Neural crest cell (in vitro differentiated cells): ENCODE results near the gene GJA1. TPM values are rescaled to one million over a fixed set of nuclear protein-coding genes. Genes with fewer than 3 reads are reported as not detected.
"Not testable (repeated sequence)": the region's sequence is repeated elsewhere in the genome, so short reads cannot be mapped to it uniquely, and the experiment has no call there.

Experiments used
- DNase-seq: peaks from one replicate; pipeline ENCODE4 v3.0.0; 2021; ENCODE audit warnings: low read depth, mixed read lengths, low spot score
- H3K27ac Mint-ChIP-seq: one replicate; pipeline ENCODE4 v1.8.0; 2021; ENCODE audit warnings: mild to moderate bottlenecking, mixed read lengths; ENCODE audit not compliant: unreplicated experiment
- H3K27me3 Mint-ChIP-seq: 2 replicates; pipeline ENCODE4 v1.8.0; 2021; ENCODE audit warnings: low read depth, mild to moderate bottlenecking, mixed read lengths
- H3K36me3 Mint-ChIP-seq: 2 replicates; pipeline ENCODE4 v1.8.0; 2021; ENCODE audit warnings: low read depth, mild to moderate bottlenecking, mixed read lengths
- H3K4me1 Mint-ChIP-seq: 2 replicates; pipeline ENCODE4 v1.8.0; 2021; ENCODE audit warnings: mixed read lengths
- H3K4me3 Mint-ChIP-seq: one replicate; pipeline ENCODE4 v1.8.0; 2021; ENCODE audit warnings: mild to moderate bottlenecking, mixed read lengths
- H3K9me3 Mint-ChIP-seq: 2 replicates; pipeline ENCODE4 v1.8.0; 2021; ENCODE audit warnings: mixed read lengths
- CTCF ChIP-seq: fragments of 200-600 bp; sonication (generic); conservative IDR thresholded peaks from 2 replicates; pipeline ENCODE4 v1.5.0; 2021; ENCODE audit warnings: antibody characterized with exemption, mild to moderate bottlenecking
- long read RNA-seq: library from polyadenylated mRNA; unstranded; transcript quantifications from one replicate; pipeline ENCODE4 v2.0.0, GENCODE V29; 2020
- total RNA-seq: library from RNA; stranded (reverse); gene quantifications from 2 replicates; pipeline ENCODE4 v1.2.1, GENCODE V29; 2021

The GJA1 gene
- 91.2 and 92.6 TPM in 2 replicates for total RNA-seq
- long read RNA-seq, transcript GJA1-204 (2 exons, 3,152 nt): major isoform, 21 of 25 reads
- long read RNA-seq, partial matches to known transcripts: 0 of 25 reads
- long read RNA-seq, other reads (novel, unspliced or antisense): 4 of 25 reads

GRCh38 chr6:121435444-121436069 is at the start of gene GJA1:
Gene GJA1, plus strand, starts transcription at chr6:121435646. Its CDS starts 11,202 bp downstream, at chr6:121446848.
- Mint-ChIP-seq H3K27ac (peak within 1 kb of the TSS; percentile 98), H3K36me3 (no peaks in the 10 kb centered on the region), H3K9me3 (no peaks in the 10 kb centered on the region), H3K27me3 (no peaks in the 10 kb centered on the region), H3K4me3 (peak within 1 kb of the TSS; percentile 97), H3K4me1 (peaks cover 53% of the 10 kb centered on the region)
- peak; percentile 42 for DNase-seq
- TF ChIP-seq CTCF: no peak

- not testable (repeated sequence) for H3K4me1 Mint-ChIP-seq, H3K4me3 Mint-ChIP-seq, H3K27me3 Mint-ChIP-seq, H3K27ac Mint-ChIP-seq, DNase-seq, H3K36me3 Mint-ChIP-seq, H3K9me3 Mint-ChIP-seq
Observed at GRCh38 chr6:121386551-121386950, 48.9 kb upstream of the GJA1 start.

GRCh38 chr6:121389419-121389818 is 46.0 kb upstream of the GJA1 start:
- TF ChIP-seq CTCF: no peak
- H3K4me1 Mint-ChIP-seq: no peaks in the 10 kb centered on the region

GRCh38 chr6:121393731-121394505 is 41.5 kb upstream of the GJA1 start:
- H3K9me3 Mint-ChIP-seq: no peaks in the 10 kb centered on the region
- H3K4me1 Mint-ChIP-seq: no peaks in the 10 kb centered on the region
- no peak overlapping the region for H3K27ac Mint-ChIP-seq
- no peak for TF ChIP-seq CTCF
- DNase-seq: no peak
- no peaks in the 10 kb centered on the region for H3K27me3 Mint-ChIP-seq
- no peak overlapping the region for H3K4me3 Mint-ChIP-seq
- H3K36me3 Mint-ChIP-seq: no peaks in the 10 kb centered on the region

More at GRCh38 chr6:121389419-121389818, 46.0 kb upstream of the GJA1 start:
- Mint-ChIP-seq H3K27me3 (no peaks in the 10 kb centered on the region), H3K4me3 (no peak overlapping the region), H3K27ac (no peak overlapping the region), H3K9me3 (no peaks in the 10 kb centered on the region), H3K36me3 (no peaks in the 10 kb centered on the region)
- no peak for DNase-seq

GRCh38 chr6:121395736-121396135 is 39.7 kb upstream of the GJA1 start:
- Mint-ChIP-seq H3K4me1 (peaks cover 4% of the 10 kb centered on the region), H3K27me3 (no peaks in the 10 kb centered on the region), H3K9me3 (no peaks in the 10 kb centered on the region), H3K27ac (no peak overlapping the region), H3K4me3 (no peak overlapping the region), H3K36me3 (no peaks in the 10 kb centered on the region)
- no peak for TF ChIP-seq CTCF
- no peak for DNase-seq

- not testable (repeated sequence) for H3K9me3 Mint-ChIP-seq, H3K36me3 Mint-ChIP-seq, H3K4me3 Mint-ChIP-seq, H3K27me3 Mint-ChIP-seq, H3K4me1 Mint-ChIP-seq, H3K27ac Mint-ChIP-seq, DNase-seq
Observed at GRCh38 chr6:121397188-121397587, 38.3 kb upstream of the GJA1 start.
